ENCODE results near the gene R3HCC1L. TPM values are rescaled to one million over a fixed set of nuclear protein-coding genes. Genes with fewer than 3 reads are reported as not detected.

The R3HCC1L gene
- 13.5 and 15.3 TPM in 2 replicates for total RNA-seq

DNA sequence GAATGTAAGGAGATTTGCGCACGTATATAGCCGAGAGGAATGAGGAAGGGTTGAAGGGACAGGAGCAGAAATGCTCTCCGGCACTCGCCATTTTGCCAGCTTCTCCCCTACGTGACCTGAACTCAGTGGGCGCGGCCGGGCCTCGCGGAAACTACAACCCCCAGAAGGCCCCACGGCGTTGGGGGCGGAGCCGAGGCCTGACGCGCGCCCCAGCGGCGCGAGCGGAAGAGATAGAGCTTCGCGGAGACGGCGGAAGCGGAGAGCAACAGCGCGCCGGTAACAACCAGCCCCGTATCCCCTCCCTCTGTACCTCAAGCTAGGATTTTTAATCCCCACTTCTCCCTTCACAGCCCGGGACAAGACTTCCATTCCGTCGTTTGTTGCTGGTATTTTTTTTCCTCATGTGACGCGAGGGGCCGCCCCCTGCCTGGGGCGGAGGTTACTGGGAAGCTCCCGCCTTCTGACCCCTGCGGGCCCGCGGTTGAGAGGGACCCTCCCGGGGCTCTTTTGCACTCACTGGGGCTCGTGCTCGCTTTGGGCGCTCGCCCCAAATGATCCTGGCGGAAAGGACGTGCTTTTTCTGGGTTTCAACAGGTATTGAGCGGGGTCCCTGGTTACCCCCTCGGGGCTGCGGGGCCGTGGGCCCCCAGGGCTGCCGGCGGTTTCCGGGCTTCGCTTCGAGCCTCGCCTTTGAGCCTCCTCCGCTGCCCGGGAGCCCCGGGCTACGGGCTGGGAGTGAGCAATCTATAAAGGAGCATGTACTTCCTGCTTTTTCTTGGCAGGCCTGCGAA is at the start of gene R3HCC1L:
Gene R3HCC1L, plus strand, starts transcription at position 227 of the 791 bp plus-strand sequence. CDS start 73,458 bp downstream, outside the sequence.

DNA sequence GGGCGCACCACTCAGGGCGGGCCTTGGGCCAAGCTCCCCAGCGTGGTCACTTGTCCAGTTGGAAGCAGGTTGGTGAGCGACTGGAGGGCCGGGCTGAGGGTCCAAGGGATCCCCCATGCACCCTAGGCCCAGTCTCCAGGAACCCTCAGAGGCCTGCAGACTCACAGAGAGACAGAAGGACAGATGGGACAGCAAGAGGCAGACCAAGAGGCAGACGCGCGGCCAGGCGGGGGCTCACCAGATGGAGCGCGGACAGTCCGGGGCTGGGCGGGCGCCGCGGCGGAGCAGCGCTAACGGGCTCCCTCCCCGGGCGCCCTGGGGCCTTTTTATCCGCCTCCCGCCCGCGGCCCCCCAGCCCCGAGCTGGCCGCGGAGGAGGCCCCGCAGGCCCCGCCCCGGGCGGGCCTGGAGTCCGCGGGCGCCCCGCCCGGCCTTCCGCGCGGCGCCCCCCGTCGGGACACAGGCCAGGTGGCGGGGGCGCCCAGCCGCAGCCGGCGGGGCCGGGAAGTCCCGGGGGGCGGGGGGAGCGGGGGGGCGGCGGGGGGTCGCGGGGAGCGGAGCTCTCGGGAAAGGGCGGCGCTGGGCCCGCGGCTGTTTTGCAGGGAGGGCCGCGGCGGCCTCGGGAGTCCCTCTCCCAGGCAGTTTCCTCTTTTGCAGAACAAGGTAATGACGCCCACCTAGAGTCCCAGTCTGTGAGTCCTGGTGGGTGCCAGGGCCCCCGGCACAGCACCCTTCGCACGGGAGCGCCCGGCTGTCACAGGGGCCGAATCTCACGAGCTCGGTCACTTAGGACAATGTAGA is 133.6 kb downstream of the R3HCC1L start, which contains the start of gene LOXL4:
Gene LOXL4, minus strand, starts transcription at position 301 of the 800 bp plus-strand sequence. CDS start 5,175 bp downstream, outside the sequence.

Other genes with a start within 250 kb of the R3HCC1L start
- not detected in 2 replicates for gene CRTAC1, start 104.0 kb upstream of the R3HCC1L start, total RNA-seq
- gene LOXL4, start 133.5 kb downstream of the R3HCC1L start, total RNA-seq = 25.7 and 32.9 TPM in 2 replicates